Glutamatergic neuron (in vitro differentiated cells): ENCODE results near the gene HOXB3. TPM values are rescaled to one million over a fixed set of nuclear protein-coding genes. Genes with fewer than 3 reads are reported as not detected.
A peak's percentile ranks its signal among the peaks of the same experiment; 100 is the strongest.

Source experiments
- DNase-seq: peaks from one replicate; pipeline ENCODE4 v3.0.0; 2022
- H3K27ac Mint-ChIP-seq: one replicate; pipeline ENCODE4 v1.8.0; 2020; ENCODE audit warnings: mild to moderate bottlenecking, mixed read lengths, inconsistent platforms; ENCODE audit not compliant: unreplicated experiment
- H3K27me3 Mint-ChIP-seq: one replicate; pipeline ENCODE4 v1.8.0; 2020; ENCODE audit warnings: mild to moderate bottlenecking, moderate library complexity, mixed read lengths, inconsistent platforms; ENCODE audit not compliant: unreplicated experiment
- H3K36me3 Mint-ChIP-seq: one replicate; pipeline ENCODE4 v1.8.0; 2020; ENCODE audit warnings: mild to moderate bottlenecking, mixed read lengths, inconsistent platforms; ENCODE audit not compliant: unreplicated experiment
- H3K4me1 Mint-ChIP-seq: one replicate; pipeline ENCODE4 v1.8.0; 2020; ENCODE audit warnings: mild to moderate bottlenecking, low read depth, mixed read lengths, inconsistent platforms; ENCODE audit not compliant: unreplicated experiment
- H3K4me3 Mint-ChIP-seq: one replicate; pipeline ENCODE4 v1.8.0; 2020; ENCODE audit warnings: mild to moderate bottlenecking, mixed read lengths, inconsistent platforms; ENCODE audit not compliant: unreplicated experiment
- H3K9me3 Mint-ChIP-seq: one replicate; pipeline ENCODE4 v1.8.0; 2020; ENCODE audit warnings: mild to moderate bottlenecking, moderate library complexity, mixed read lengths, inconsistent platforms; ENCODE audit not compliant: unreplicated experiment
- CTCF ChIP-seq: fragments of 200-600 bp; sonication (generic); IDR thresholded peaks from one replicate; pipeline ENCODE4 v1.5.0; 2021; ENCODE audit not compliant: partially characterized antibody, unreplicated experiment
- total RNA-seq: library from RNA; stranded (reverse); fragmentation: NEBNext Ultra II Directional; extraction: Animal tissue kit (Norgen Biotek cat#: 25700); gene quantifications from one replicate; pipeline ENCODE4 v1.2.1, GENCODE V29; 2021; ENCODE audit not compliant: unreplicated experiment

The HOXB3 gene
- total RNA-seq, 1 donor from 2014 or later: not detected

GRCh38 chr17:48596000-48596734 lies 6.1 kb upstream of the HOXB3 start:
- Mint-ChIP-seq H3K4me1 (peaks cover 2% of the 10 kb centered on the region), H3K27ac (no peak overlapping the region)
- no peak for DNase-seq

GRCh38 chr17:48595278-48595999 lies 5.4 kb upstream of the HOXB3 start:
- no peak for DNase-seq
- H3K4me1 Mint-ChIP-seq: peaks cover 2% of the 10 kb centered on the region
- peaks cover 3% of the 10 kb centered on the region for H3K9me3 Mint-ChIP-seq
- H3K4me3 Mint-ChIP-seq: no peak overlapping the region
- H3K27ac Mint-ChIP-seq: no peak overlapping the region
- no peaks in the 10 kb centered on the region for H3K36me3 Mint-ChIP-seq
- peaks cover 54% of the 10 kb centered on the region for H3K27me3 Mint-ChIP-seq
- TF ChIP-seq CTCF: no peak

More at GRCh38 chr17:48596000-48596734, 6.1 kb upstream of the HOXB3 start:
- no peak for TF ChIP-seq CTCF
- Mint-ChIP-seq H3K27me3 (peaks cover 53% of the 10 kb centered on the region), H3K4me3 (peak overlapping the region; percentile 25), H3K9me3 (peaks cover 4% of the 10 kb centered on the region), H3K36me3 (no peaks in the 10 kb centered on the region)

- Mint-ChIP-seq H3K27me3 (peaks cover 50% of the 10 kb centered on the region), H3K4me1 (peaks cover 2% of the 10 kb centered on the region), H3K36me3 (no peaks in the 10 kb centered on the region), H3K27ac (no peak overlapping the region), H3K4me3 (no peak overlapping the region), H3K9me3 (peaks cover 3% of the 10 kb centered on the region)
- no peak for TF ChIP-seq CTCF
- DNase-seq: no peak
These were observed 4.7 kb upstream of the HOXB3 start for GRCh38 chr17:48594538-48595277.

GRCh38 chr17:48593840-48594537 lies 3.9 kb upstream of the HOXB3 start:
- Mint-ChIP-seq H3K27me3 (peaks cover 48% of the 10 kb centered on the region), H3K4me1 (peaks cover 2% of the 10 kb centered on the region), H3K9me3 (peaks cover 4% of the 10 kb centered on the region), H3K36me3 (no peaks in the 10 kb centered on the region), H3K4me3 (no peak overlapping the region), H3K27ac (no peak overlapping the region)
- TF ChIP-seq CTCF: peak; percentile 81
- DNase-seq: peak; percentile 91
